ENCODE results near the gene FBN1.

Gene FBN1

GRCh38 chr15:48652510-48653076, 7.1 kb upstream of the FBN1 start:
- no peak for DNase-seq (ENCODE audit: low spot score)

- no peak for DNase-seq (ENCODE audit: low spot score)
Observed at GRCh38 chr15:48650931-48651330, 5.4 kb upstream of the FBN1 start.

DNA sequence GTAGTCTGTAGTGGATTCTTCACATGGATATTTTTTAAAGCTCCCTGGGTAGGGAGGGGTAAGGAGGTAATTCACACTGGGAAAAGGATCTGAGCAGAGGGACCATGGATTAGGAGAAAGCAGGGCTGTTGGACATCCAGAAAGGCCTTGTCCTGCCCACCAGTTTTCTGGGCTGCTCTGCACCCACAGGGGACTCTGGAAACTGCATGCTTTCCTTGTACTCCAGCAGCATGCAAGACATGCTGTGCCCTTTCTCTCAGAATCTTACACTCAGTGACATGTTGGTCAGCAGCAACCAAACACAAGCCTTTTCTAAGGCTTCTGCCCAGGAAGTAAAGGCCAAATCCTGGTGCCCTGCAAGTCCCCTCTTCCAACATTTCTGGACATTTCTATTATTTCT, 2.5 kb upstream of the FBN1 start:
- peak; percentile 54 for DNase-seq (ENCODE audit: low spot score)

GRCh38 chr15:48646331-48646730, 822 bp upstream of the FBN1 start:
- DNase-seq (ENCODE audit: low spot score), result no peak

DNA sequence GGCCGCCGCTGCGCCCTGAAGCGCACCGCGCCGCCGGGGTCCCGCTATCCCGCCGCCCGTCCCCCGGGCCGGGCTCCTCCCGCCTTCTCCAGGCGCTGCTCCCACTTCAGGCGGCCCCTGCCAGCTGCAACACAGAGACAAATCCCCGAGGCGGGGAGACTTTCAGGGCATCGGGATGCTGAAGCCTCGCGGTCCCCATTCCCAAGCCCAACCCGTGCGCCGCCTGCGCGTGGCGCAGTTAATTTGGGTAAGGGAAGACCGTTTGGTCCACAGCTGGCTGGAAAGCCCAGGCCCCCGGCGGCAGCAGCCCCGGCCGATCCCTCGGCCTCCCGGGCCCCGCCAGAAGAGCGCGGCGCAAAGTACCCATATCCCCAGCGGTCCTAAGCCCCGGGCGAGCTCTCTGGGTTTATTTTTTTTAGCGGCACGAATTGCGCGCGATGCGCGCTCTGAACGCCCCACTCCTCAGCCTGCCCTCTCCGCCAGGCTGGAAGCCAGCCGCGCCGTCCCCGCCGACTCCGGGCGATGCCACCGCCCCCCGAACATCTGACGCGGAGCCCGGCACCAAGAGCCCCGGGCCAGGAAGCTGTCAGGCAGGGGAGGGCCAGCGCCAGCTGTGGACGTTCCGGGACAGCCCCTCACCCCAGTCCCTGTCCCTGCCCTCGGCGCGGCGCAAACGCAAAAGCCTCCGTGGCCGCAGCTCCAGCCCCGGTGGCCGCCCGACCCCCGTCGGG, 517 bp downstream of the FBN1 start:
- peak; percentile 65 for DNase-seq (ENCODE audit: low spot score)

- DNase-seq (ENCODE audit: low spot score), result peak; percentile 26
Observed at GRCh38 chr15:48644467-48644826, 1.1 kb downstream of the FBN1 start.

- no peak for DNase-seq (ENCODE audit: low spot score)
Observed at GRCh38 chr15:48643776-48644466, 1.6 kb downstream of the FBN1 start.

GRCh38 chr15:48643206-48643605, 2.3 kb downstream of the FBN1 start:
- DNase-seq (ENCODE audit: low spot score), result no peak

- no peak for DNase-seq (ENCODE audit: low spot score)
Observed at GRCh38 chr15:48642795-48643194, 2.7 kb downstream of the FBN1 start.

DNA sequence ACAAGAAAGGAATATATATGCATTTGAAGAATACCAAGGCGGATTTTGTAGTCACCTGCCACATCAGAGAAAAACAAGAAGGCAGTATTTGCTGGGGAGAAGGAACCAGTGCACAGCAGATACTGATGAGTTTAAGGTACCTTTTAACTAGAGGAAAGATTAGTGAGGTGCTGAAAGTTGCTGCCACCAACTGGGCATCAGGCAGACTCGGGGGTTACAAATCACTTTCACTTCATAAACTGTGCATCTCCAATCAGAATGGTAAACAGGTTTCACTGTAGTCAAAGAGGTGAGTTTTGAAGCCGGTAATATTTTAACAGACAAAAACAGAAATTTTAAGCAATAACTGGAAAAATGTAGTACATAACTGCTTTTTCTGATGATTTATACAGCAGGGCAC, 4.1 kb downstream of the FBN1 start:
- DNase-seq (ENCODE audit: low spot score), result no peak

- no peak for DNase-seq (ENCODE audit: low spot score)
Observed at GRCh38 chr15:48638963-48639362, 6.5 kb downstream of the FBN1 start.

GRCh38 chr15:48637639-48638038, 7.9 kb downstream of the FBN1 start:
- DNase-seq (ENCODE audit: low spot score), result no peak

GRCh38 chr15:48636511-48636910, 9.0 kb downstream of the FBN1 start:
- no peak for DNase-seq (ENCODE audit: low spot score)

GRCh38 chr15:48634893-48635292, 10.6 kb downstream of the FBN1 start:
- no peak for DNase-seq (ENCODE audit: low spot score)

DNA sequence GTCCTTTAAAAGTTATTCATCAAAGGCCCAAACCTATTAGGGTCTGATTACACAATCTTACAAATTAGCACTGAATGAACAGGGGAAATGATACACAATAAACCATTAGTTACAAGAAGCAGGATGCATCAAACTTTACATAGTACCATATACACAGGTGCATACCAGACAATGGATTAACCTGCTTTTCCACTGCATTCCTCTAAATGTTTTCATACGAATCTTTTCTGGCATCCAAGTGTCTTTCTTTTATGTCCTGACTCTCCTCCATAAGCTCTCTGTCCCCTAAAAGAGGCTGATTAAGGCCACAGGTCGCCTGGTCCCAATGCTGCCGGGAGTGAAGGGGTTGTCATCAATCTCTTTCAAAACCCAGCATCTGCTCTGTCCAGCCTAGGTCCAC, 11.4 kb downstream of the FBN1 start:
- DNase-seq (ENCODE audit: low spot score), result no peak

DNA sequence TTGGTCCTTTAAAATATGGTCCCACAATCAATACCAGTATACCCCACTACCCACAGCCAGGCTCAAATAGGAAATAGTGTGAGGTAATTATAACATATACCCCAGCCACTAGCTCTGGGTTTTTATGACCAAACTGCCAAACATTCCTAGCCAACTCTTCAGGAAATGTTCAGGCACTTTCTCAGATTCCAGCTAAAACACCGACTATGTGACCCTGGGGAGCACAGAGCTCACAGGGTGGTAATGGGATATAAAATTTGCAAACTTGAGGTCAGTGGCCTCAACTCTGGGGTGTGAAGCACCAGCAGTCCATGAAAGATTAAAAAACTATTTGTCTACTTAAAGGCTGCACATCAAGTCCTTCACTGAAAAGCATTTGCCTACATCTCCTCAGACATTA, 12.9 kb downstream of the FBN1 start:
- DNase-seq (ENCODE audit: low spot score), result no peak

- no peak for DNase-seq (ENCODE audit: low spot score)
Observed at GRCh38 chr15:48631176-48631770, 14.2 kb downstream of the FBN1 start.

- no peak for DNase-seq (ENCODE audit: low spot score)
Observed at GRCh38 chr15:48630245-48630644, 15.3 kb downstream of the FBN1 start.

- DNase-seq (ENCODE audit: low spot score), result no peak
Observed at GRCh38 chr15:48628832-48629231, 16.7 kb downstream of the FBN1 start.

DNA sequence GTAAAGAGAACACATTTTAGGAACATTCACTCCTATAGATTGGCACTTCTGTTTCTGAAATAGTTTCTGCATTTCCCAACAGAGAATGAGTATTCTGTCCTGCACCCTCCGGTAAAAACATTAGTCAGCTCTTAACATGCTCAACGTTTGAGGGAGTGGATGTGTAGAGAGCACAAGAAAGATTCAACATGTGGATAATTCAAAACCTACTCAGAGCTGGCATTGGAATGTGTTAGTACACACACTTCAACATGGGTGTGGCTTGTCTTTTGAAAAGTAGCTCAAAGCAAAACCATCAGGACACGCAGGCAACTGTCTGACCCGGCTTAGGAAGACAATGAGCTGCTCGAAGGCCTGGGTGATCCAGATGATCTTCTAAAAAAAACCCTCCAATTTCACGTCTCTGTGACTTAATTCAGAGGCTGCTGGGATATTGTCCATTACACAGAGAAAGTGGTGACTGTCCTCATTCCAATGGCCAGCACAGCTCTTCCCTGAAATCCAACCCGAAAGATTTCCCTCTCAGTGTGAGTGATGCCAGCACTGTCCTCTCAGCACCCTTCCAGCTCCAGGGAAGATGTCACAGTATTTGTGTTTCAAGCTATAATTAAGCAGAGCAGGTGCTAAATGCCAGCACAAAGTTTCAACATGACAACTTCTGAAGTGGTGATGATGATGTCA, 18.1 kb downstream of the FBN1 start:
- DNase-seq (ENCODE audit: low spot score), result peak; percentile 31

DNA sequence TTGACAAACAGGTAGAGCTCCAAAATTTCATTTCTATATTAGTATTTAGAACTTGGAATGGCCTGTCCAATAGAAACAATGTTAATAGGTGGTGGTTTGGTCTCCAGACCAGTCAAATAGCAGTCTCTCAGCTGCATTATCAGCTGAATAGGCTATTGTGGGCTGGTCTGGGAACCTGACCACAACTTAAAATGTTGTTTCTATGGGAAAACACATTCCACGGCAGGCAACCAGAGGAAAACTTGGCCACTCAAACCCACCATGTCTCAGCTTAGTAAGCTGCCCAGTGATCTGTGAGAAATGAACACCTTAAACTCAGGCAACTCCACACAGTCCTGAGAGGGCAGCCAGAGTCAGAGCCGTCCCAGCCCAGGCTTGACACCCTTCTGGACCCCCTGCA, 20.4 kb downstream of the FBN1 start:
- no peak for DNase-seq (ENCODE audit: low spot score)

- DNase-seq (ENCODE audit: low spot score), result no peak
Observed at GRCh38 chr15:48624700-48625099, 20.8 kb downstream of the FBN1 start.

DNA sequence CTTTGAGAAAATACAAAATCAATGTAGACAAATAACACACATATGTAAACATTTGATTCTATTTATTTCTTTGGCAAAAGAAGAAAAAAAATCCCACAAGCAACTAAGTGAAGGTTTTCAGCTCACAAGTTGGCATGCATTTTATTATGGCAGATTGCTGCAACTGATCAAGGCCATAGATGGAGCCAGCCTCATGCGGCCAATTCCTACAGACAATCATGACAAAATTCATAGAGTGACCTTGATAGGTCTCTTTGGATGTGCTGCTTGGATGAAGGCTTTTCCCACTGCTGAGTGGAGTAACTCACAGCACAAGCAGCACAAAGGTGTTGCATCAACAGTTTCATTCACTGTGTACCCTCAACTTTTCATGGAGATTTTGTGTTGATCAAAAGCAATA, 22.1 kb downstream of the FBN1 start:
- DNase-seq (ENCODE audit: low spot score), result no peak
